GDM1 (cell line): ENCODE measurements around the gene TMC4.
"Not testable (repeated sequence)": the region's sequence is repeated elsewhere in the genome, so short reads cannot be mapped to it uniquely, and the experiment has no call there.

Experiments
- DNase-seq: peaks from one replicate; lab custom pipeline; 2025; lab: John Stamatoyannopoulos, UW

TMC4 gene, protein sequence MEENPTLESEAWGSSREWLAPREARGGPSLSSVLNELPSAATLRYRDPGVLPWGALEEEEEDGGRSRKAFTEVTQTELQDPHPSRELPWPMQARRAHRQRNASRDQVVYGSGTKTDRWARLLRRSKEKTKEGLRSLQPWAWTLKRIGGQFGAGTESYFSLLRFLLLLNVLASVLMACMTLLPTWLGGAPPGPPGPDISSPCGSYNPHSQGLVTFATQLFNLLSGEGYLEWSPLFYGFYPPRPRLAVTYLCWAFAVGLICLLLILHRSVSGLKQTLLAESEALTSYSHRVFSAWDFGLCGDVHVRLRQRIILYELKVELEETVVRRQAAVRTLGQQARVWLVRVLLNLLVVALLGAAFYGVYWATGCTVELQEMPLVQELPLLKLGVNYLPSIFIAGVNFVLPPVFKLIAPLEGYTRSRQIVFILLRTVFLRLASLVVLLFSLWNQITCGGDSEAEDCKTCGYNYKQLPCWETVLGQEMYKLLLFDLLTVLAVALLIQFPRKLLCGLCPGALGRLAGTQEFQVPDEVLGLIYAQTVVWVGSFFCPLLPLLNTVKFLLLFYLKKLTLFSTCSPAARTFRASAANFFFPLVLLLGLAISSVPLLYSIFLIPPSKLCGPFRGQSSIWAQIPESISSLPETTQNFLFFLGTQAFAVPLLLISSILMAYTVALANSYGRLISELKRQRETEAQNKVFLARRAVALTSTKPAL

DNA sequence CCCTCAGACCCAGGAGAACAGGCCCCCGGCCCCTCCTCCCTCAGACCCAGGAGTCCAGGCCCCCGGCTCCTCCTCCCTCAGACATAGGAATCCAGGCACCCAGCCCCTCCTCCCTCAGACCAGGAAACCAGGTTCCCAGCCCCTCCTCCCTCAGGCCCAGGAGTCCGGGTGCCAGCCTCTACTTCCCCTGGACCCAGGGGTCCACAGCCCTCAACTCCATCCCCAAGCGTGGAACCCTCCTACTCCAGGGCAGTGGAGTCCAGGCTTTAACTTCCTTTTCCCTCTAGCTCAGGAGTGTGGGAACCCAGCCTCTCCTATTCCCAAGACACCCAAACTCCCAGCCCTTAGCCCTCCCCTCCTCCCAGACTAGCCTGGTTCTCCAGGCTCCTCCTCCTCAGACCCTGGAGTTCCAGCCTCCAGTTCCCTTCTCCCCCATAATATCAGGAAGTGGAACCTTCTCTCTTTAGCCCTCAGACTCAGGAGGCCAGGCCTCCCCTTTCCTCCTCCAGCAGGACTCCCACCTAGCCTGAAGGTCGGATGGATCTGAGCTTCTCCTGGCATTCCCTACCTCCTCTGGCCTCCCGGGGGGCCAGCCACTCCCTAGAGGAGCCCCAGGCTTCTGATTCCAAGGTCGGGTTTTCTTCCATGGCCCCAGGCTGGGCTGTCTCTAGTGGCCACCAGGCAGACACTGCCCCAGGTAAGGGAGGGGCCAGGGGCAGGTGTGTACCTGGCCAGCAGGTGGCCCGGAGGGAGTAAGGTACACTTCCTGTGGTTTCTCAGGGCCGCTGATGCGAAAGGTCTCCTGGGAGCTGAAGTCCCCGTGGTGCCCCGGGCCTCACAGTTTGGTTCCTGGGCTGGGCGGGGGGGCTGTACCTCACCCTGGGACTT lies at the start of gene TMC4:
TMC4 (minus strand) TSS at position 690 of the 888 bp plus-strand sequence; CDS start at position 647, 43 bp downstream.
- no peak for DNase-seq

GRCh38 chr19:54221947-54222346 lies 49.0 kb upstream of the TMC4 start:
- DNase-seq, result not testable (repeated sequence)

DNA sequence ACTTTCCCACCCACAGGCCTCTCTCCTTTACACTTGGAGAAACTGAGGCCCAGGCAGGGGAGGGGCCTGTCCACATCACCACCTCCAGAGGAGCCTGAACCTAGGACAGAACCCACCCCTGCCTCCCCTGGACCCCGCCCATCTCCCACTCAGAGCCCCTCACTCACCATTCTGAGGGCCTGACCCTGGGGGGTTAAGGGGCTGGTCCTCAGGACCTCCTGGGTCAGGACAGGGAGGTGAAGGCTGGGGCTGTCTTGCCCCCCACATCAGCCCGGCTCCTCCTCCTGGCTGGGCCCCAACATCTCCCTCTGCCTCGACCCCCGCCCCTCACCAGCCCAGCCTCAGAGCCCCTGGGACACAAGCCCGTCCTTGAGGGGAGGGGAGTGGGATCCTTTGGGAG lies 46.7 kb upstream of the TMC4 start:
- DNase-seq, result not testable (repeated sequence)

DNA sequence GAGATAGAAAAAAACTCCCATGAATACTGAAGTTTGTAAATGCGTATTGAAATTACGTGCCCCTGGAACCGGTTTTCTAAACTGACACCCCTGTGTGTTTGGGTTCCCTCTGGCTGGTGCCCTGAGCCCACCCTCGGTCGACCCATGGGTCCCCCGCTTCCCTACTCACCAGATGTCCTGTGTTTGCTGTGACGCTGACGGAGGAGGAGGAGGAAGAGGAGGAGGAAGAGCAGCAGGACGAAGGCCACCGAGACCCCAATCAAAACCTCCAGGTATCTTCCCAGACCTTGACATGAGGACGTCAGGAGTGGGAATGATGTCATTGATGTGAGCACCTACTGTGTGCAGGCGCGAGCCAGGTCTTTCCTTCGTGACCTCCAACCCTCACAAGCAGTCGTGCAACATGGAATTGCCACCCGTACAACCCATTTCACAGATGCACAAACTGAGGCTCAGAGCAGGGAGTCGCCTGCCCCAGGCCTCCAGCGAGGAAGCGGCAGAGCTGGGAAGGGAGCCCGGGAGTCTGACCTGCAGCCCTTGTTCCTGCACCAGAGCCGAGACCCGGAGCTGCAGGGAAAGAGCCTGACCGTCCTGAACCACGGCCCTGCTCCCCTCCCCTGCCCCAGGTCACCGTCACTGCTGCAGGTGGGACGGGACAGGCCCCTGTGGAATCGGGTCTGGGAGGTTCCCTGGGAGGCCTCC lies 46.2 kb upstream of the TMC4 start:
- no peak for DNase-seq

DNA sequence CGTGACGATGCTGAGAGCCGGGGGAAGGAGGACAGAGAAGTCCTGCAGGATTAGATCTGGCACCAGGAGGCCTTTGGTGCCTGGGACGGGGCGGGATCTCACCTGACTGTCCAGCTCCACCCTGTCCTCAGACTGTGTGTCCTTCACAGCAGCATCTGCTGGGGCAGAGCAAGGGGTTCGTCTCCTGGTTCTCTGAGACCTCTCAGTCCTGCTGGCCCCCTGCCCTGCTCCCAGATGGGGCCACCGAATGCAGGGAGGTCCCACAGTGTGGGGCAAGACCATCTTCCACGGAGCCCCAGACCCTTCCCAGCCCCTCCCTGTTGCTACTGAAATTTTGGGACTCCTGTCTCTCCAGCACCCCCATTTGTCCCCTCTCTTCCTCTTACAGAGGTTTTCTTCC lies 45.3 kb upstream of the TMC4 start:
- DNase-seq, result no peak

DNA sequence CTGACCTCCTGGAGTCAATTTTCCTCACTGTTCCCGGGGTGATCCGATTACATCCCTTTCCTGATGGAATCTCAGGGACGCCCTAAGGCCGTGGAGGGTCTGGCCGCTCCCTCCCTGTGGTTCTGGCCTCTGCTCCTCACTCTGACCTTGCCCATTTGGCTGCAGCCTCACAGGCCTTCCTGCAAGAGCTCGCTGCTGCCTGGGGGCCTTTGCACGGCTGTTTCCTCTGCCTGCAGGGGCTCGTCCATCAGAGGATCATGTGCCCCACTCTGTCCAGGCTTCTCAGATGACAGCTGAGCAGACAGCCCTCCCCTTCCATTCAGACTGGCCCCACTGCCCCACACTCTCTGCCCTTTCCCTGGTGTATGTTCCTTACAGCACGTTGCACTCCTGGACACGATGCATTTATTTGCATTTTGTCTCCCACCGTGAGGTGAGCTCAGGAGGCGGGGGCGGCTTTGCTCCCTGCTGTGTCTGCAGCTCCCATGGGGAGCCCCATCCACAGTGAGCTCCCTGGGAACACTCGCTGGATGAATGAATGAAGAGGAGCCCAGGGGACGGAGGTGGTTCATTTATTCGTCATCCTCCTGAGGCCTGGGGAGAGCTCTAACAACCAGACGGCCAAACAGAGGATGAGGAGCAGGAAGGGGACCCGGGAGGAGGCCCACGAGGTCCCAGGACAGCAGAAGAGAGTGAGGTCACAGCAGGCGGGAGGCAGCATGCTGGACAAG lies 44.7 kb upstream of the TMC4 start:
- DNase-seq, result not testable (repeated sequence)

- DNase-seq, result no peak
Measured at GRCh38 chr19:54216869-54217268, 43.9 kb upstream of the TMC4 start.

GRCh38 chr19:54214734-54215133 lies 41.8 kb upstream of the TMC4 start:
- DNase-seq, result not testable (repeated sequence)

DNA sequence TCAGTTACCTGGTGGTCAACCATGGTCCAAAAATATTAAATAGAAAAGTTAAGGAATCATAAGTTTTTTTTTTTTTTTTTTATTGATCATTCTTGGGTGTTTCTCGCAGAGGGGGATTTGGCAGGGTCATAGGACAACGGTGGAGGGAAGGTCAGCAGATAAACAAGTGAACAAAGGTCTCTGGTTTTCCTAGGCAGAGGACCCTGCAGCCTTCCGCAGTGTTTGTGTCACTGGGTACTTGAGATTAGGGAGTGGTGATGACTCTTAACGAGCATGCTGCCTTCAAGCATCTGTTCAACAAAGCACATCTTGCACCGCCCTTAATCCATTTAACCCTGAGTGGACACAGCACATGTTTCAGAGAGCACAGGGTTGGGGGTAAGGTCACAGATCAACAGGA lies 41.3 kb upstream of the TMC4 start:
- not testable (repeated sequence) for DNase-seq

DNA sequence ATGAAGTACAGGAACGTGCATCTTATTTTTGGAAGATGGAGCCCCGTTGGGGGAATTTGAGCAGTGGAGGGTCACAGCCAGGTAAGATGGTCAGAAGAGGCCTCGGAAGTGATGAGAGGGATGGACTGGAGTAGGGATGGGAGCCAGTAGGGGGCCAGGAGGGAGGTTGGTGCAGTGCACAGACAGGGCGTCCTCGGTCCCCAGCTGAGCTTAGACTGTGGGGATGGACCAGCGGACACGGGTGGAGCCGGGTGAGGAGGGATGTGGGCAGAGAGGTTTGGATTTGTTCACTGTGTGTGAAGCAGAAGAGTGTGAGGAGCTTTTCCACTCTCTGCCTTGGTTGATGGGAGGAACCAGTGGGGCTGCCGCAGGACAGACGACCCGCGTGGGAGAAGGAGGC lies 38.3 kb upstream of the TMC4 start:
- DNase-seq, result no peak

- DNase-seq, result peak; percentile 72
Measured at GRCh38 chr19:54209811-54210494, 37.0 kb upstream of the TMC4 start.

GRCh38 chr19:54209058-54209810 lies 36.3 kb upstream of the TMC4 start:
- no peak for DNase-seq

DNA sequence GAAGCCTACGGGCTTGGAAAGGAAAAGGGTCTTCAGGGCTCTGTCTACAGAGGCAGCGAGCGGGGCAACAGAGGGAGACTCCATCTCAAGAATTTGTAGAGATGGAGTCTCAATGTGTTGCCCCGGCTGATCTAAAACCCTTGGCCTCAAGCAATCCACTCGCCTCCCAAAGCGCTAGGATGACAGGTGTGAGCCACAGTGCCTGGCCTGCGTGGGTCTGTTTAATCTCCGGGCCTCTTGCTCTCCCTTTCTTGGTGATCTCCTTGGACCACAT lies 35.8 kb upstream of the TMC4 start:
- no peak for DNase-seq

- DNase-seq, result peak; percentile 97
Measured at GRCh38 chr19:54207983-54208783, 35.2 kb upstream of the TMC4 start.

DNA sequence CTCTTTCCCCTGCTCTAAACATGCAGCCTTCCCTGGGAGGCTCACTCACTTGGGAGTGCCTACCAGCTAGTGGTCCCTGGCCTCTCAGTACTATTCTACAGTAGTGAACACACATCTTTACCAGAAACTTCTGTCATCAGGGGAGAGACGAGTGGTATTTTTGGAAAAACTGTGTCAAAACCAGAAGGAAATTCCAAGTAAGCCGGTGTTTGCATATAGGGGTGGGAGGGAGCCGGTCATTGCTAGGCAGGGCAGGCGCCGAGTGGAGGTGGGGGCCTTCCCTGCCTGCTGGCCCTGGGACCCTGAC lies 34.7 kb upstream of the TMC4 start:
- DNase-seq, result no peak

- DNase-seq, result not testable (repeated sequence)
Measured at GRCh38 chr19:54207193-54207592, 34.2 kb upstream of the TMC4 start.

DNA sequence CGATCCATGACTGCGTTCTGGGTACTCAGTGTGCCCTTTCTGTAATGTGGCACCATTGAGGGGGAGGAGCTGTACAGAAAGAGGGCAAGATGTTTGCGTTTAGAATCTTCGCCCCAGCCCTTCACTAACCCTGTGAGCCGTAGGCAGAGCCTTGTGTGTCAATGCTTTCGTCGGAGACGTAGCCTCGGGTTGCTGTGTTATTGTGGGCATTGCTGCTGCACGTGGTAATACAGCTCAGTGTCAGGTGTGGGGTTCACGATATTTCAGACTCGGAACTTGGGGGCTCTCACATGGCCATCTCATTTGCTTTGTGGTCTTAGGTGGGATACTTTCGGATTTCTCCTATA lies 33.8 kb upstream of the TMC4 start:
- DNase-seq, result no peak

- no peak for DNase-seq
Measured at GRCh38 chr19:54206030-54206830, 33.3 kb upstream of the TMC4 start.
